GM23248 (cell line): ENCODE data around the gene EXD3. TPM values are rescaled to one million over a fixed set of nuclear protein-coding genes. Genes with fewer than 3 reads are reported as not detected.

Experiments used
- DNase-seq: peaks from one replicate; pipeline ENCODE4 v3.0.0-alpha.2; 2015
- H2AFZ ChIP-seq: fragments of 200-600 bp; sonication (generic); 2 replicates; pipeline ENCODE4 v1.6.1; 2016; ENCODE audit warnings: antibody characterized with exemption
- H3F3A ChIP-seq: fragments of 200-600 bp; sonication (generic); 2 replicates; pipeline ENCODE4 v1.6.1; 2016; ENCODE audit warnings: mild to moderate bottlenecking, antibody characterized with exemption, mixed run types; ENCODE audit not compliant: insufficient read depth
- H3K27ac ChIP-seq: fragments of 200-600 bp; sonication (generic); 2 replicates; pipeline ENCODE4 v1.5.1; 2016; ENCODE audit warnings: mild to moderate bottlenecking
- H3K27me3 ChIP-seq: fragments of 200-600 bp; sonication (generic); replicated peaks from 2 replicates; pipeline ENCODE4 v1.6.1; 2016; ENCODE audit warnings: mild to moderate bottlenecking; ENCODE audit not compliant: insufficient read depth
- H3K36me3 ChIP-seq: fragments of 200-600 bp; sonication (generic); 2 replicates; pipeline ENCODE4 v1.6.1; 2016; ENCODE audit warnings: low read depth, mild to moderate bottlenecking
- H3K4me1 ChIP-seq: fragments of 200-600 bp; sonication (generic); 2 replicates; pipeline ENCODE4 v1.6.1; 2016; ENCODE audit warnings: mild to moderate bottlenecking; ENCODE audit not compliant: insufficient read depth
- H3K4me2 ChIP-seq: fragments of 200-600 bp; sonication (generic); one replicate; pipeline ENCODE4 v1.6.1; 2016; ENCODE audit warnings: mild to moderate bottlenecking; ENCODE audit not compliant: unreplicated experiment
- H3K4me3 ChIP-seq: fragments of 200-600 bp; sonication (generic); 2 replicates; pipeline ENCODE4 v1.5.1; 2016; ENCODE audit warnings: mild to moderate bottlenecking
- H3K79me2 ChIP-seq: fragments of 200-600 bp; sonication (generic); 2 replicates; pipeline ENCODE4 v1.6.1; 2016; ENCODE audit warnings: mild to moderate bottlenecking; ENCODE audit not compliant: insufficient read depth
- H3K9ac ChIP-seq: fragments of 200-600 bp; sonication (generic); 2 replicates; pipeline ENCODE4 v1.6.1; 2016; ENCODE audit warnings: mild to moderate bottlenecking
- H3K9me2 ChIP-seq: fragments of 200-600 bp; sonication (generic); 2 replicates; pipeline ENCODE4 v1.6.1; 2016; ENCODE audit warnings: mixed run types, mild to moderate bottlenecking, moderate library complexity; ENCODE audit not compliant: insufficient read depth
- H3K9me3 ChIP-seq: fragments of 200-600 bp; sonication (generic); one replicate; pipeline ENCODE4 v1.6.1; 2017; ENCODE audit warnings: low read depth
- H4K20me1 ChIP-seq: fragments of 200-600 bp; sonication (generic); 2 replicates; pipeline ENCODE4 v1.6.0; 2016; ENCODE audit not compliant: insufficient read depth
- EZH2 ChIP-seq: fragments of 200-600 bp; sonication (generic); IDR thresholded peaks from 2 replicates; pipeline ENCODE4 v1.6.1; 2018; ENCODE audit warnings: antibody characterized with exemption, mild to moderate bottlenecking; ENCODE audit not compliant: insufficient read depth, poor library complexity, severe bottlenecking
- EZH2phosphoT487 ChIP-seq: fragments of 200-600 bp; sonication (generic); IDR thresholded peaks from 2 replicates; pipeline ENCODE4 v1.6.1; 2018; ENCODE audit warnings: antibody characterized with exemption, moderate library complexity, mild to moderate bottlenecking, low read depth; ENCODE audit not compliant: insufficient read depth
- WGBS, 2 experiments: methylation state at CpG; one replicate each; pipeline ENCODE4 v1.1.6; 2015 to 2017; ENCODE audit warnings: low lambda C conversion rate in 2 of 2, low coverage in 1 of 2; ENCODE audit errors: missing lambda C conversion rate in 2 of 2; 5-methylcytosine and 5-hydroxymethylcytosine counted together
- in situ Hi-C: fragments of 300-500 bp; cut with MboI; formaldehyde crosslinking; loops from 2 replicates; pipeline ENCODE4 v1.15.0; 2020
- polyA plus RNA-seq: library from polyadenylated mRNA; unstranded; fragments of >200 nt; fragmentation: Nextera tagmentation; extraction: Ambion mirVana; gene quantifications from 2 replicates; pipeline ENCODE4 v1.2.1, GENCODE V29; 2016
- total RNA-seq: library from RNA; depleted of rRNA; stranded (reverse); fragments of >200 nt; shearing (Covaris generic); gene quantifications from 2 replicates; pipeline ENCODE4 v1.2.3, GENCODE V29; 2014

Gene EXD3
- total and polyA plus RNA-seq, 2 experiments from 2014 or later = 10.1 to 11.6 TPM

DNA sequence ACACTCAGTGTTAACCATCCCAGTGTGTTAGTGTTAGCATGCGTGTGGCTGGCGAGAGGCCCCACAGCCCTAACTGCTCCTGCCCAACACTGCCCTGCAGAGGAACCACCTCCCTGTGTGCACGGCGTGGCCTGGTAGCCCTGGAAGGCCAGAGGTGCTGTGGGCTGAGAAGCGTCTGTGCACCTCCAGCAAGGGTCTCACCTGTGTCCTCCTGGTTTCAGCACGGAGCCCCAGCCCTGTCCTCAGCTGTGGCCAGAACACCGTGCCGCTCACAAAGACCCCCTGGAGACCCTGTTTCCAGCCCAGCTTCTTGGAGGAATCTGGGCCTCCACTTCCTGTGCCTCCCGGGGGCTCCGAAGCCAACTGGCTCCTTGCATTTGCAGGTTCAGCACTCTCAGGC, 64.8 kb downstream of the EXD3 start:
- no peak for DNase-seq
- Histone ChIP-seq H3K36me3 (no peaks in the 10 kb centered on the region), H3K9me2 (no peaks in the 10 kb centered on the region), H3K27me3 (no peaks in the 10 kb centered on the region), H3K9me3 (no peaks in the 10 kb centered on the region), H3K79me2 (no peaks in the 10 kb centered on the region), H2AFZ (no peak overlapping the region), H3K27ac (no peak overlapping the region), H3K9ac (no peak overlapping the region), H3K4me3 (no peak overlapping the region), H3K4me1 (no peaks in the 10 kb centered on the region), H3K4me2 (no peak overlapping the region), H4K20me1 (no peaks in the 10 kb centered on the region), H3F3A (no peaks in the 10 kb centered on the region)
- no peak for TF ChIP-seq EZH2
- TF ChIP-seq EZH2phosphoT487 = no peak
- 67% methylated on average over 10 of the region's 10 CpGs for WGBS, 2 experiments
- in situ Hi-C loops = no loop called here

- no peak for DNase-seq
- in situ Hi-C loops = no loop called here
- WGBS, 2 experiments = 55 to 58% methylated on average over 4 of the region's 4 CpGs
- H3K9ac ChIP-seq = no peak overlapping the region
- H4K20me1 ChIP-seq = no peaks in the 10 kb centered on the region
- H3K4me3 ChIP-seq = no peak overlapping the region
- no peak overlapping the region for H2AFZ ChIP-seq
- H3K27me3 ChIP-seq = no peaks in the 10 kb centered on the region
- no peak overlapping the region for H3K4me2 ChIP-seq
- no peak overlapping the region for H3K27ac ChIP-seq
- H3K4me1 ChIP-seq = no peaks in the 10 kb centered on the region
- no peaks in the 10 kb centered on the region for H3K36me3 ChIP-seq
- no peaks in the 10 kb centered on the region for H3F3A ChIP-seq
- no peaks in the 10 kb centered on the region for H3K9me3 ChIP-seq
- H3K79me2 ChIP-seq = no peaks in the 10 kb centered on the region
- TF ChIP-seq EZH2phosphoT487 (no peak), EZH2 (no peak)
- no peaks in the 10 kb centered on the region for H3K9me2 ChIP-seq
These were observed 65.8 kb downstream of the EXD3 start for GRCh38 chr9:137357166-137357565.

DNA sequence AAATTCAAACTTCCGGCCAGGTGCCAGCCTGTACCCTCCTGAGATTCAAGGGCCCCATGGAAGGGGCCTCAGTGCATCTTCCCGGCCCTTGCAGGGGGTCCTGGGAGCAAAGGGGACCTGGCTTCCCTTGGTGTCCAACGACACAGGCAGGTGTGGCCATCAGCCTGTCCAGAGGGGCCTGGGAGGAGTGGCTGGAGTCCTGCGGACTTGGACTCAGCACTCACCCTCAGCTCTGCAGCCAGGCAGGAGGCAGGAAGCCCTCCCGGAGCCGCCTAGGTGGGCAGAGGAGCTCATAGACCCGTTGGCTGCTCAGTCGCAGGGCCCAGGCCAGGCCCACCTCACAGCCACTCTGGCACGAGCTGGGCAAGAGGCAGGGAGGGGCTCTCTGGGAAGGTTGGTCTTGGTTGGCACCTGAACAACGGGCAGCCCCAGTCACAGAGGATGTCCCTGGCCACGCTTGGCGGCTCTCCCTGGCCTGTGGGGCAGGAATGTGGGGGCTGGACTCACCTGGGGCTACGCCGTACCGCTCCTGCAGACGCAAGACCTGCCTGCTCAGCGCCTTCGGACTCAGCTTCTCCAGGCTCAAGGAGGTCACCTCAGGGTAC, 67.1 kb downstream of the EXD3 start:
- WGBS, 2 experiments = 61 to 71% methylated on average over 14 to 18 of the region's 18 CpGs
- H3K4me1 ChIP-seq = no peaks in the 10 kb centered on the region
- H3K4me2 ChIP-seq = no peak overlapping the region
- H3K27me3 ChIP-seq = no peaks in the 10 kb centered on the region
- H3K9ac ChIP-seq = no peak overlapping the region
- in situ Hi-C loops = no loop called here
- no peaks in the 10 kb centered on the region for H3F3A ChIP-seq
- H2AFZ ChIP-seq = no peak overlapping the region
- no peak overlapping the region for H3K27ac ChIP-seq
- TF ChIP-seq EZH2 = no peak
- TF ChIP-seq EZH2phosphoT487 = no peak
- H3K9me3 ChIP-seq = no peaks in the 10 kb centered on the region
- H3K9me2 ChIP-seq = no peaks in the 10 kb centered on the region
- DNase-seq = no peak
- H3K4me3 ChIP-seq = no peak overlapping the region
- no peaks in the 10 kb centered on the region for H3K36me3 ChIP-seq
- no peaks in the 10 kb centered on the region for H4K20me1 ChIP-seq
- H3K79me2 ChIP-seq = no peaks in the 10 kb centered on the region

DNA sequence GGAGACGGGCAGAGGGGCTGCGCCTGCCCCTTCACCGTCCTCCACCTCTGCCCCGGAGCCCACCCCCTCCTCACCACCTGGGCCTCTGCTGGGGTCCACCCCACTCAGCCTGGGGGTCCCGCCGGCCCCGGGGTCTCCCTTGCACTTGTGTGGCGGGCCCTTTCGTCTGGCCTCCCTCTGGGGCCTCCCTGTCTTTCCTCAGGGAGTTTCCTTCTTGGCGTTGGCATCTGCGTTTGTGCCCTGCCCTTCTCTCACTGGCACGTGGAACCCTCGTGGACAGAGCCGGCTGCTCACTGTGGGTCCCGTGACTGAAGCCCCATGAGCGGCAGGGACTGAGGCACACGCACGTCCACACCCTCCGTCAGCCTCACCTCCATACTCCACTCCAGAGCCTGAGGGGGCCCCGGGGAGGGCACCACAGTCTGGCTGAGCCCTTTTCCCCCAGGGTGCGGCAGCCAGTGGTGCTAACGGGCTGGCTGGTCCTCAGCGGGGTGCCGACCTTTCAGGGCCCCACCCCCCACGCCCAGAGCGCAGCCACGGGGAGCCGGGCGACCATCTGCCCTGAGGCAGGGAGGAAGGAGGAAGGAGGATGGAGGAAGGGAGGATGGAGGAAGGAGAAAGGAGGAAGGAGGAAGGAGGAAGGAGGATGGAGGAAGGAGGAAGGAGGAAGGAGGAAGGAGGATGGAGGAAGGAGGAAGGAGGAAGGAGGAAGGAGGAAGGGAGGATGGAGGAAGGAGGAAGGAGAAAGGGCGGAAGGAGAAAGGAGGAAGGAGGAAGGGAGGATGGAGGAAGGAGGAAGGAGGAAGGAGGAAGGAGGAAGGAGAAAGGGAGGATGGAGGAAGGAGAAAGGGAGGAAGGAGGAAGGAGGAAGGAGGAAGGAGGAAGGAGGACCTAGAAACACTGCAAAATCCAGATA, 67.9 kb downstream of the EXD3 start:
- in situ Hi-C loops = no loop called here
- DNase-seq = no peak

More for the DNA sequence above, 67.9 kb downstream of the EXD3 start:
- H3K4me1 ChIP-seq = no peaks in the 10 kb centered on the region
- no peaks in the 10 kb centered on the region for H3K36me3 ChIP-seq
- H3K9me3 ChIP-seq = no peaks in the 10 kb centered on the region
- WGBS, 2 experiments = 87 to 89% methylated on average over 25 to 29 of the region's 30 CpGs
- no peaks in the 10 kb centered on the region for H3F3A ChIP-seq
- H3K9me2 ChIP-seq = no peaks in the 10 kb centered on the region
- TF ChIP-seq EZH2 = no peak
- no peak for TF ChIP-seq EZH2phosphoT487
- H3K27ac ChIP-seq = no peak overlapping the region
- H4K20me1 ChIP-seq = no peaks in the 10 kb centered on the region
- H3K79me2 ChIP-seq = no peaks in the 10 kb centered on the region
- H3K4me3 ChIP-seq = no peak overlapping the region
- no peaks in the 10 kb centered on the region for H3K27me3 ChIP-seq
- H2AFZ ChIP-seq = no peak overlapping the region
- no peak overlapping the region for H3K9ac ChIP-seq
- no peak overlapping the region for H3K4me2 ChIP-seq
